Right forelimb (tissue), 1 donor: ENCODE measurements around the gene SLC36A3.

ENCODE experiments used
- DNase-seq: peaks from one replicate; pipeline ENCODE4 v3.0.0-alpha.2; 2018

The SLC36A3 gene

DNA sequence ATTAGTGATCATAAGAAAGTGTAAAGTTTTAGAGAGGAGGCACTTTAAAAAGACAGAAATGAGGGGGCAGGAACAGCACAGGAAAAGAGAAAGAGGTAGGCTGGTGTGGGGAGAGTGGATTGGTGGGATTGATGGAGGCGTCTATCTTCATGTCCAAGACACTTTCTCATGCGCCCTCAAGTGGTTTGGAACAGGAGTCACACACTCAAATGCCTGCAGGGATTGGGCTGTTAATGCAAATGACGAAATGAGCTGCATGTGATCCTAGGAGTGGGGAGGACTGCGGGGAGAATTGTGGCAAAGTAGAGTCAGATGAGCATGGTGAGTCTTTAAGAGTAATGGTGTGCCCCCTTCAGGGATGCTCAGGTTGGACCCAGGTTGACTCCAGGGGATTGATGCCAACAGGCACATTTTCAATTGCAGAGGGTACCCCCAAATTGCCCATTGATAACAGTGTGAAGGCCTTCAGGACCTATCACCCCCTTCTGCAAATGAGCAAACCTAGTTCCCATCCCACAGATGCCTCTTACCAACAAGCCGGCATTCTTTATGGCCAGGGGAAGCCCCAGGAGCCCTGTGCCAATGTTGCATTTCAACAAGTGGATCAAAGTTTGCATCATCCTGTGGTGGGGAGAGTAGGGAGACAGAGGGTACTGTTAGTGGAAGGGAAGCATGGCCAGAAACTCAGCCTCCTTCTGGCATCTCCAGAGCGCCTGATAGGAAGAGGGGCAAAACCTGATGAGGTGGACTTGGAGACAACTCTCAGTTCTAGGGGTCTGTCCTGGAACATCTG, 5.3 kb downstream of the SLC36A3 start:
- DNase-seq: no peak

GRCh38 chr5:151296974-151297373, 6.6 kb downstream of the SLC36A3 start:
- DNase-seq: no peak

- no peak for DNase-seq
These were observed 7.1 kb downstream of the SLC36A3 start for GRCh38 chr5:151296478-151296830.

- no peak for DNase-seq
These were observed 7.6 kb downstream of the SLC36A3 start for GRCh38 chr5:151295791-151296477.

GRCh38 chr5:151295138-151295537, 8.4 kb downstream of the SLC36A3 start:
- DNase-seq: no peak

- DNase-seq: no peak
These were observed 9.9 kb downstream of the SLC36A3 start for GRCh38 chr5:151293624-151294023.

GRCh38 chr5:151288180-151288579, 15.4 kb downstream of the SLC36A3 start:
- DNase-seq: no peak

GRCh38 chr5:151286246-151286645, 17.3 kb downstream of the SLC36A3 start:
- no peak for DNase-seq

- no peak for DNase-seq
These were observed 17.9 kb downstream of the SLC36A3 start for GRCh38 chr5:151285683-151286082.

- DNase-seq: no peak
These were observed 19.1 kb downstream of the SLC36A3 start for GRCh38 chr5:151284392-151284967.

DNA sequence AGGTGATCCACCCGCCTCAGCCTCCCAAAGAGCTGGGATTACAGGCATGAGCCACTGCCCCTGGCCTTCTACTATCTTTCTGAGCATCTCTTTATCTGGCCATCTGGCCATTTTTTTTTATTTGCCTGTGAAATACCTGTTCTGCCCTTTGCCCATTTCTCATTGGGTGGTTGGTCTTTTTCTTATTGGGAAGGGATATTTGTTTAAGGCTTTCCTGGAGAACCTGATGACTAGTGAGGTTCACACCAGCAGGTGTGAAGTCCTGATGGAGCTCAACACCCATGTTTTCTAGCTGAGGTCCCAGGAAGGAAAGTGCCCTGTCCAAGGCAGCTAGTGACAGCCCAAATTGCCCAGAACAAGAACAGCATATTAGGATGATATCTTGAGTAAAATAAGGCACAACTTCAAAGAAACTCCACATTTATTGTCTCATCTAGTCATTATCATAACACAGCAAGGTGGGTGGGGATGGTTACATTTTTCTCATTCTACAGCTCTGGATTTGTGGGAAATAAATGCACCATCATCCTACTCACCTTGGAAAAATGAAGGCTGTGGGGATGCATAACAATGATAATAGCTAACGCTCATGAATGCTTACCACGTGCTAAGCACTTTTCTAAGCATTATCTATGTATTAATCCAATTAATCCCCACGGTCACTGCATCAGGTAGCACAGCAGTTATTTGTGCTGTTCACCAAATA, 20.3 kb downstream of the SLC36A3 start:
- DNase-seq: no peak

DNA sequence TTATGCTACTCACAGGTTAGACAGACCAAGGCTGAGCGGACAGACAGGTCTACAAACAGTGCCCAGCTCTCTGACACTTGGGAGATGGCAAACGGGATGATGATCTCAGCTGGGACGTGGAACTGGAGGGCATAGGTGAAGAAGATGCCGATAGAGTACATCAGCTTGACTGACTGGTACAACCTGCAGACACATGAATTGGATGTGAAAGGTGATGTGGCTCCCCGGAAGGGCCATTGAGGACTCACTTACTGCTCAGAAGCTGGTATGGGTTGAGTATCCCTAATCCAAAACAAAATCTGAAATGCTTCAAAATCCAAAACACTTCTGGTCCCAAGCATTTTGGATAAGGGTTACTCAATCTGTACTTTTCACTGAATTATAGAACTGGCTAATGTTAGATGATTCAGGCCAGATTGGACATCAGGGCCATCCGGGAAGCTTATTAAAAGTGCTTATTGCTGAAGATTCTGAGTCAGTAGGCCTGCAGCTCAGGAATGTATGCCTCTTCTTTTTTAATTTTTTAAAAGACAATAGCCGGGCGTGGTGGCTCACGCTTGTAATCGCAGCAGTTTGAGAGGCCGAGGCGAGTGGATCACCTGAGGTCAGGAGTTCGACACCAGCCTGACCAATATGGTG, 22.4 kb downstream of the SLC36A3 start:
- DNase-seq: no peak

DNA sequence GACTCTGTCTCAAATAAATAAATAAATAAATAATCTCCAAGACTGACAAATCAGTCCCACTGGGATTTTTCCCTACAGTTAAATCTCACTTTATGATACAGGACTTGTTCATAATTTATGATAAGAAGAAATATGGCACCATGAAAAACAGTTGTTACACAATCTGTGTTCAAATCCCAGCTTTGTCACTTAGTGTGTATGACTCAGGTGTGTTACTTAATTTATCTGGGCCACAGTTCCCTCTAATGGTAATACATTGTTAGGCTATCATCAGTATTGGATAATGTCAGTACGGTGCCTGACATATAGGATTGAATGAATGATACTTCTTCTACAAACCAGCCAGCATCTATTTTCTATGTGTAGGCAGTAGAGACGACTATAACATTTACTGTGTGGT, 23.1 kb downstream of the SLC36A3 start:
- DNase-seq: no peak

- DNase-seq: no peak
These were observed 24.7 kb downstream of the SLC36A3 start for GRCh38 chr5:151278845-151279244.

DNA sequence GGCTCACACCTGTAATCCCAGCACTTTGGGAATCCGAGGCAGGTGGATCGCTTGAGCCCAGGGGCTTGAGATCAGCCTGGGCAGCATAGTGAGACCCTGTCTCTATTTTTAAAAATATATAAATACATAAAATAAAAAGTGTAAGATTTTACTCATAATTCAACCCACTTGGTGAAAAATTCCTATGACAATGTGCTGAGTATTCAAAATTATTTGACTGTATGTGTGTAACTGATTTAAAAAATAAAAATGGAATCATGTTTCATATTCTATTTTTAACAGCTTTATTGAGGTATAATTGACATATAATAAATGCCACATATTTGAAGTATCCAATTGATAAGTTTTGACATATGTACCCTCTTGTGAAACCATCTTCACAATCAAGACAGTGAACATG, 27.8 kb downstream of the SLC36A3 start:
- no peak for DNase-seq

GRCh38 chr5:151274666-151275065, 28.9 kb downstream of the SLC36A3 start:
- no peak for DNase-seq

GRCh38 chr5:151271336-151271735, 32.2 kb downstream of the SLC36A3 start:
- DNase-seq: no peak

DNA sequence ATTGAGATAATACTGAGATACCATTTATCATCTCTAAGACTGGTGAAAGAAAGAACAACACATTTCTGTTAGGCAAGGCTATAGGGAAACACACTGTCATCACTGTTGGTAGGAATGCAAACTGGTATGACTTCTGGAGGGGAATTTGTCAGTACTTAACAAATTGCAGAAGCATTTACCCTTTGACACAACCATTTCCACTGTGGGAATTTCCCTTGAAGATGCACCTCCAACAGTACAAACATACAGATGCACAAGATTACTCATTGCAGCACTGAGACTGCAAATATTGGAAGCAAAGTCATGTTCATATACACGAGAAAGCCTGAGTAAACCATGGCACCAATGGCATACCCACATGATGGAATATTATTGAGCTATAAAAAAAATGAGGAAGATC, 33.0 kb downstream of the SLC36A3 start:
- no peak for DNase-seq

- no peak for DNase-seq
These were observed 35.9 kb downstream of the SLC36A3 start for GRCh38 chr5:151267491-151268260.

GRCh38 chr5:151264113-151264512, 39.5 kb downstream of the SLC36A3 start:
- no peak for DNase-seq

- no peak for DNase-seq
These were observed 41.0 kb downstream of the SLC36A3 start for GRCh38 chr5:151262532-151262931.

DNA sequence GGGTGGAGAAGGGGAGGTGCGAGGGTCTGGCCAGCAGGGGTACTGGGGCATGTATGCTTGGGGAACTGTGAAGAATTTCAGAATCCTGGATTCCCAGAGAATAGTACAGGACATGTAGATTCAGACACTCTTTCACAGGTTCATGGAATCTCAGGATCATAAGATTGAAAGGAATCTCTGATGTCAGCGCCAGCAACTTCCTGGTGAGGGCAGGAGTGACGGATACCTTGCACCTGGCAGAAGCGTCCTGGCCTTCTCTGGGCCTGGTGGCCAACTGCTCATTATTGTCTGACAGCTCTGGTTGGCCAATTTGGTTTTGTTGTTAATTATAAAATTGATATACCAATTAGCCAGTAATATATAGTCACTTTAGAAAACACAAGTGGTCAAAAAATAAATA, 43.6 kb downstream of the SLC36A3 start:
- DNase-seq: no peak
